Right lobe of liver (tissue), 4 donors: Measurements from ENCODE around the gene C1orf50.

Source experiments
- CTCF ChIP-seq, 4 donors: fragments of 200-600 bp in 3 of 4; fragments of 450-650 bp in 1 of 4; IDR thresholded peaks; one replicate each; pipeline versions ENCODE4 v1.5.1 to v1.8.0; 2016 to 2022; ENCODE audit warnings: antibody characterized with exemption in 4 of 4, mild to moderate bottlenecking in 2 of 4
- POLR2A ChIP-seq: fragments of 450-650 bp; IDR thresholded peaks from one replicate; pipeline ENCODE4 v1.6.1; 2017; ENCODE audit warnings: antibody characterized with exemption, mild to moderate bottlenecking
- donor health status: DM: no; HTN: no; CAD: no.
- donor health status: DM: no; HTN: no; CAD: no.
- donor health status: DM: no; HTN: yes; CAD: no.

- TF ChIP-seq CTCF (IDR thresholded peaks at IDR 0.05), result peak; percentile 20 to 40 (median 32)
- no peak for TF ChIP-seq POLR2A
These were observed 963 bp upstream of the C1orf50 start for GRCh38 chr1:42765832-42766740.
